Dermis microvascular lymphatic vessel endothelial cell (primary cell): Measurements from ENCODE around the gene CASP14. TPM values are rescaled to one million over a fixed set of nuclear protein-coding genes. Genes with fewer than 3 reads are reported as not detected.
"Not testable (repeated sequence)": the region's sequence is repeated elsewhere in the genome, so short reads cannot be mapped to it uniquely, and the experiment has no call there.

ENCODE experiments used
- DNase-seq, 2 donors: peaks; one replicate each; pipeline versions ENCODE4 v3.0.0 to v3.0.0-alpha.2; 2010; ENCODE audit warnings: low read depth in 2 of 2
- total RNA-seq: library from RNA; depleted of rRNA; stranded (reverse); fragments of >200 nt; gene quantifications from 2 replicates; pipeline ENCODE4 v1.2.1, GENCODE V29; 2014

Gene CASP14
- total RNA-seq, 1 donor from 2014 or later: not detected

DNA sequence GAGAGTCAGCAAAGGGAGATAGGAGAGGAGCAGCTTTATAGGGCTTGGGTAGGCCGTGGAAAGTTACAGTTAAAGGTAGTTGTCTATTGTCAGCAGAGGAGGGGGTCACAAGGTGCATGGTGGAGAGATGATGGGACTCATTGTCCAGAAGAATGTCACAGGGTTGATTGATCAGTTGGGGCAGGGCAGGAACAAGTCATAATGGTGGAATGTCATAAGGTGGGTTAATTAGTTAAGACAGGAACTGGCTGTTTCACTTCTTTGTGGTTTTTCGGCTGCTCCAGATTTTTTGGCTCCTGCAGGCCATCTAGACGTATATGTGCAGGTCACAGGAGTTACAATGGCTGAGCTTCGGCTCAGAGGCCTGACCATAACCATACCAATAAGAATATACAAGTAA, 21.1 kb downstream of the CASP14 start:
- not testable (repeated sequence) for DNase-seq

GRCh38 chr19:15072930-15073647, 23.8 kb downstream of the CASP14 start:
- DNase-seq: no peak

DNA sequence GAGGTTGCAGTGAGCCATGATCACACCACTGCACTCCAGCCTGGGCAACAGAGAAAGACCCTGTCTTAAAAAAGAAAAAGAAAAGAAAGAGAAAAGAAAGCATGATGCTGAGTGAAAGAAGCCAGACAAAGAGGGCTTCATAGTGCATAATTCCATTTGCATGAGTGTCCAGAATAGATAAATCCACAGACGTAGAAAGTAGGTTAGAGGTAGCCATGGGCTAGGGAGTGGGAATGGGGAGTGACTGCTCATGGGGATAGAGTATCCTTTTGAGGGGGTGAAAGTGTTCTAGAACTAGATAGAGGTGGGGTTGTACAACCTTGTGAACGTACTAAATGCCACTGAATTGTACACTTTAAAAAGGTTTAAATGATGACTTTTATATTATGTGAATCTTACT, 25.1 kb downstream of the CASP14 start:
- DNase-seq: no peak

DNA sequence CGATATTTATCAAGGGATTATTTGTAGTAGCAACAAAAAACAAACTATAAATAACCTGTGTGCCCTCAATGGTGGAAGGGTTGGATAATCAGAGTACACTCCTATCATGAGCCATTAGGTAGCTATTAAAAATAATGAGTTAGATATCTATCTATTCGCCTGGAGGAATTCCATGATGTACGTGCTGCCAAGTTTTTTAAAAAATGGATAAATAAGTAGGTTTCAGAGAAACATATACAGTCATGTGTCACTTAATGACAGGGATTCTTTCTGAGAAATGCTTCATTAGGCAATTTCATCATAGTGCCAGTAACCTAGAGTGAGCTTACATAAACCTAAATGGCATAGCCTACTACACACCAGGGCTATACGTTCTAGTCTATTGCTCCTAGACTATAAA, 26.5 kb downstream of the CASP14 start:
- DNase-seq: no peak

- peak in 1 of 2 donors; percentile 8 for DNase-seq
Measured at GRCh38 chr19:15080002-15080401, 30.7 kb downstream of the CASP14 start.

- no peak for DNase-seq
Measured at GRCh38 chr19:15081911-15082310, 32.6 kb downstream of the CASP14 start, which contains the start of gene OR1I1. TSS of gene OR1I1 (plus strand) at chr19:15082211. CDS start at chr19:15087066, 4,855 bp downstream.

GRCh38 chr19:15087182-15087581, 37.9 kb downstream of the CASP14 start:
- DNase-seq: no peak

GRCh38 chr19:15091918-15092753, 42.9 kb downstream of the CASP14 start:
- DNase-seq: peak; percentile 68 to 75

DNA sequence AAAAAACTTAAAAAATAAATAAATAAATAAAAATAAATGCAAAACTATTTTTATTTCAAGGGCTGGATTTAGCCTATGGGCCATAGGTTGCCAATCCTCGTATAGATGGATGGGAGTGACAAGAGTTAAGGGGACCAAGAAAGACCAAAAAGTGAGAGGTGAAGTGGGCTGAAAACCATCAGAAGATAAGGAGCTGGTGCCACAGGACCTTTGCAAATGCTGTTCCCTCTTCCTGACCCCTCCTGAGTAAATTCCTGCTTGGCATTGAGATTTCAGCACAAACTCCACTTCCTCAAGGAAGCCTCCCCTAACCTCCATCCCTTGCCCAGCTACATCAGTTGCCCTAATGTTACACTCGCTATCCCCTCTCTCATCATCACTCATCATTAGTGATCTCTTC, 43.7 kb downstream of the CASP14 start:
- DNase-seq: no peak

DNA sequence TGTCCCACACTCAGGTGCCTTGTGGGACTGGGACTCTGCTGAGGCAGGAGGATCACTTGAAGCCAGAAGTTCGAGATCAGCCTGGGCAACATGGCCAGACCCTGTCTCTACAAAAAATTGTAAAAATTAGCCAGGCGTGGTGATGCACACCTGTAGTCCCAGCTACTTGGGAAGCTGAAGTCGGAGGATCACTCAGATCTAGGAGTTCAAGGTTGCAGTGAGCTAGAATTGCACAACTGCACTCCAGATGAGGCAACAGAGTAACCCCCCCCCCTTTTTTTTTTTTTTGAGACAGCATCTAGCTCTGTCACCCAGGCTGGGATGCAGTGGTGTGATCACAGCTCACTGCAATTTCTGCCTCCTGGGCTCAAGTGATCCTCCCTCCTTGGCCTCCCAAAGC, 46.9 kb downstream of the CASP14 start:
- DNase-seq: no peak

DNA sequence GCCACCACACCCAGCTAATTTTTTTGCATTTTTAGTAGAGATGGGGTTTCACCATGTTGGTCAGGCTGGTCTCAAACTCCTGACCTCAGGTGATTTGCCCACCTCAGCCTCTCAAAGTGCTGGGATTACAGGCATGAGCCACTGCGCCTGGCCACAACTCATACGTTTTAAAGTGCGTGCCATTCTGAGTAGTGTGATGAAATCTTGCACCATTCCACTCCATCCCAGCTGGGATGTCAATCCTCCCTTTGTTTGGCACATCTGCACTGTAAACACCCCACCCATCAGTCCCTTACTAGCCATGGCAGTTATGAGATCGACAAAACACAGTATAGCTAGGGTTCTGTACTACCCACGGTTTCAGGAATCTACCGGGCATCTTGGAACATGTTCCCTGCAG, 48.7 kb downstream of the CASP14 start:
- DNase-seq: not testable (repeated sequence)

GRCh38 chr19:15098460-15098859, 49.2 kb downstream of the CASP14 start:
- DNase-seq: no peak

DNA sequence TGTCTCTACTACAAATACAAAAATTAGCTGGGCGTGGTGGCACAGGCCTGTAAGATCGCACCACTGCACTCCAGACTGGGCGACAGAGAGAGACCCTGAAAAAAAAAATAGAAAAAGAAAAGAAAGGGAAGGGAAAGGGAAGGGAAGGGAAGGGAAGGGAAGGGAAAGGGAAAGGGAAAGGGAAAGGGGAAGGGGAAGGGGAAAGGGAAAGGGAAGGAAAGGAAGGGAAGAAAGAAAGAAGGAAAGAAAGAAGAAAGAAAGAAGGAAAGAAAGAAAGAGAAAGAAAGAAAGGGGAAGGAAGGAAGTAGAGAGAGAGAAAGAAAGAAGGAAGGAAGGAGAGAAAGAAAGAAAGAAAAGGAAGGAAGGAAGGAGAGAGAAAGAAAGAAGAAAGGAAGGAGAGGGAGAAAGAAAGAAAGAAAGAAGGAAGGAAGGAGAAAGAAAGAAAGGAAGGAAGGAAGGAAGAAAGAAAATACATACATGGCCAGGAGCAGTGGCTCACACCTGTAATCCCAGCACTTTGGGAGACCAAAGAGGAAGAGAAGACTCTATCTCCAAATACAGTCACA, 49.8 kb downstream of the CASP14 start:
- DNase-seq: no peak

DNA sequence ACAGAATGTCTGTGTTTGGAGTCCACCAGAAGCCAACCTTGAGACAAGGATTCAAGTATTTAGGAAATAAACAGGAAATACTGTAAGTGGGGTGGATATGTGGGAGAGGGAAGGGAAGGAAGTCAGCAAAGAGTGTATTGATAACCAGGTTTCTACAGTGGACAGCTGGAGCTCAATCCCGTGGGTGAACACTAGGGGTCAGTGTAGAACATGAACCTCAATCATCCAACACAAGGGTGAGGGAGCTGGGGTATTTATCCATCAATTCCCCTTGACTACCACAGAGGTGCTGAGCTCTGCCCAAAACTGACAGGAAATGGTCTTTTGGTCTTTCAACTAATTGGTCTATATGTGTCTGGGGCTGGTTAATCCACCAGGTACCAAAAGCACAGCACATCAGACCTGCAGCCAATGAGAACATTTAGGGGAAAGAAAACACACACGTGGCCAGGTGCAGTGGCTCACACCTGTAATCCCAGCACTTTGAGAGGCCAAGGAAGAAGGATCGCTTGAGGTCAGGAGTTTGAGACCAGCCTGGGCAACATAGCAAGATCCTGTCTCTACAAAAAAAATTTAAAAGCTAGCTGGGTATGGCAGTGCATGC, 52.3 kb downstream of the CASP14 start:
- DNase-seq: peak; percentile 47 to 72

- no peak for DNase-seq
Measured at GRCh38 chr19:15104003-15104402, 54.7 kb downstream of the CASP14 start.

- no peak for DNase-seq
Measured at GRCh38 chr19:15104411-15104810, 55.1 kb downstream of the CASP14 start.

GRCh38 chr19:15105044-15105443, 55.8 kb downstream of the CASP14 start:
- no peak for DNase-seq

DNA sequence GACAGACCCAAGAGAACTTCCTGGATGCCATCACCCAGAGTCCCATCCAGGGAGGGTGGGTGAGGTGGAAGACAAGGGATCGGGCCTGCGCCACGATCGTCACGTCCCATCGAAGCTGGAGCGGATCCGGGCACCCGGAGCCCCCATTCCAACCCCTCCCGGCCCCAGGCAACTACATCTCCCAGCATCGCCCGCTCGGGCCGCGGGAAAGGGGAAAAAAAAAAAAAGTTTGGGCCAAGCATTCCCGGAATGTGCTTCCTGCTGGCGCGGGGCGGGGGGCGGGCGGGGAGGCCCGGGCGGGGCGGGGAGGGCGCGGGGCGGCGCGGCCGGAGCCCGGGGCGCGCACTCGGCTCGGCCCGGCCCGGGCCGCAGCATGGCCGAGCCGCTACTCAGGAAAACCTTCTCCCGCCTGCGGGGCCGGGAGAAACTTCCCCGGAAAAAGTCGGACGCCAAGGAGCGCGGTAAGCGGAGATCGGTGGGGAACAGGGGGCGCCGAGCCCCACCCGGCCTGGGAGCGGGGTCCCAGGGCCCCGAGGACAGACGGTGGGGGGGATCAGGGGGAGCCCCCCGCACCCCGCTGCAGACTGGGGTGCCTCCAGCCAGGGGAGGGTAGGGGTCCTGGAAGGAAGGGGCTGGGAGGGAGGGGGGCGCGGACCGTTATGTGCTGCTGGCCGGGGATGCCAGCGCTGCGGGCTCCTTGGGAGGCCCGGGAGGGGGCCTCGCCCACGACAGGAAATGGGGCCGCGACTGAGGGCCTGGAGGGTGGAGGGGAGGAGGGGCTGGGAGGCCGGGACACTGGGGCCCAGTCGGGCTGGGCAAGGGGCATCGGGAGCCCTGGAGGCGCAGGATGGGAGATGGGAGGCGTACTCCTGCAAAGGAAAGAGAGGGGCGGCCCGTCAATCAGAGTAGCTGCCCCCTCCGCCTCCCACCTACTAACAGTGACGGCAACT, 58.1 kb downstream of the CASP14 start, which contains the start of gene SYDE1:
SYDE1 (plus strand) TSS at position 341 of the 950 bp plus-strand sequence; CDS start at position 374, 33 bp downstream.
- peak; percentile 24 to 44 for DNase-seq
